Myometrial cell (primary cell): ENCODE data around the gene MUC16. TPM values are rescaled to one million over a fixed set of nuclear protein-coding genes. Genes with fewer than 3 reads are reported as not detected.

ENCODE experiments used
- total RNA-seq: library from RNA; depleted of rRNA; stranded (reverse); fragments of >200 nt; gene quantifications from 2 replicates; pipeline ENCODE4 v1.2.3, GENCODE V29; 2015

Gene MUC16
- total RNA-seq: not detected in 2 replicates

GRCh38 chr19:9009935-9010651, at the start of gene MUC16:
MUC16 (minus strand) TSS chr19:9010409.

Other genes with a start within 250 kb of the MUC16 start
- gene ZNF558, start 178.1 kb downstream of the MUC16 start, total RNA-seq: 13.5 and 26.2 TPM in 2 replicates
- not detected in 2 replicates for gene MBD3L1, start 178.0 kb downstream of the MUC16 start, total RNA-seq
- not detected in 2 replicates for gene OR1M1, start 76.7 kb upstream of the MUC16 start, total RNA-seq
- gene OR7G2, start 97.1 kb upstream of the MUC16 start, total RNA-seq: not detected in 2 replicates
- gene OR7G1, start 105.4 kb upstream of the MUC16 start, total RNA-seq: not detected in 2 replicates
- not detected in 2 replicates for gene OR7G3, start 116.5 kb upstream of the MUC16 start, total RNA-seq
- gene ZNF317, start 130.0 kb upstream of the MUC16 start, total RNA-seq: 9.5 and 10.6 TPM in 2 replicates
- not detected in 2 replicates for gene OR7D2, start 168.6 kb upstream of the MUC16 start, total RNA-seq
- gene OR7D4, start 209.2 kb upstream of the MUC16 start, total RNA-seq: not detected in 2 replicates
- not detected in 2 replicates for gene OR7E24, start 240.5 kb upstream of the MUC16 start, total RNA-seq